GF-D8 (cell line): ENCODE results near the gene PTH.

ENCODE experiments used
- DNase-seq: peaks from one replicate; lab custom pipeline; 2025; lab: John Stamatoyannopoulos, UW

PTH gene

GRCh38 chr11:13449522-13449921 is 46.3 kb downstream of the PTH start:
- DNase-seq: no peak

GRCh38 chr11:13448876-13449275 is 46.9 kb downstream of the PTH start:
- DNase-seq: peak; percentile 30

- no peak for DNase-seq
Observed at GRCh38 chr11:13446444-13446843, 49.4 kb downstream of the PTH start.

GRCh38 chr11:13445588-13445987 is 50.2 kb downstream of the PTH start:
- DNase-seq: no peak
